GM21576 (cell line): ENCODE data around the gene TRMT11.
A peak's percentile ranks its signal among the peaks of the same experiment; 100 is the strongest.
"Not testable (repeated sequence)": the region's sequence is repeated elsewhere in the genome, so short reads cannot be mapped to it uniquely, and the experiment has no call there.

Experiments
- ATAC-seq: cut with Tn5 transposase; IDR thresholded peaks from one replicate; pipeline ENCODE4 v1.9.1; 2021; ENCODE audit warnings: mild to moderate bottlenecking, moderate library complexity; ENCODE audit not compliant: unreplicated experiment

TRMT11 gene

GRCh38 chr6:125989631-125990030 is 3.3 kb downstream of the TRMT11 start:
- ATAC-seq, result no peak

GRCh38 chr6:125991653-125992052 is 5.3 kb downstream of the TRMT11 start:
- no peak for ATAC-seq

- no peak for ATAC-seq
Measured at GRCh38 chr6:125994670-125995488, 8.5 kb downstream of the TRMT11 start.

- ATAC-seq, result peak; percentile 96
Measured at GRCh38 chr6:125995972-125996580, 9.7 kb downstream of the TRMT11 start.

GRCh38 chr6:126002755-126003679 is 16.7 kb downstream of the TRMT11 start:
- no peak for ATAC-seq

- no peak for ATAC-seq
Measured at GRCh38 chr6:126007800-126008199, 21.5 kb downstream of the TRMT11 start.

- ATAC-seq, result no peak
Measured at GRCh38 chr6:126010040-126010439, 23.7 kb downstream of the TRMT11 start.

GRCh38 chr6:126015863-126016262 is 29.5 kb downstream of the TRMT11 start:
- ATAC-seq, result no peak

GRCh38 chr6:126016591-126016990 is 30.3 kb downstream of the TRMT11 start:
- ATAC-seq, result no peak

- ATAC-seq, result no peak
Measured at GRCh38 chr6:126017668-126018067, 31.3 kb downstream of the TRMT11 start.

GRCh38 chr6:126020305-126021050 is 34.1 kb downstream of the TRMT11 start:
- no peak for ATAC-seq

- ATAC-seq, result not testable (repeated sequence)
Measured at GRCh38 chr6:126023474-126023873, 37.1 kb downstream of the TRMT11 start.

- ATAC-seq, result no peak
Measured at GRCh38 chr6:126026001-126026400, 39.7 kb downstream of the TRMT11 start.

- no peak for ATAC-seq
Measured at GRCh38 chr6:126027601-126028000, 41.3 kb downstream of the TRMT11 start.

- no peak for ATAC-seq
Measured at GRCh38 chr6:126030045-126030444, 43.7 kb downstream of the TRMT11 start.

GRCh38 chr6:126033696-126034095 is 47.4 kb downstream of the TRMT11 start:
- peak; percentile 84 for ATAC-seq

GRCh38 chr6:126034656-126035055 is 48.3 kb downstream of the TRMT11 start:
- no peak for ATAC-seq

- no peak for ATAC-seq
Measured at GRCh38 chr6:126035764-126036163, 49.4 kb downstream of the TRMT11 start.

GRCh38 chr6:126038234-126038633 is 51.9 kb downstream of the TRMT11 start:
- no peak for ATAC-seq

GRCh38 chr6:126039284-126039683 is 52.9 kb downstream of the TRMT11 start:
- ATAC-seq, result no peak

GRCh38 chr6:126040394-126040793 is 54.1 kb downstream of the TRMT11 start:
- ATAC-seq, result no peak
